ENCODE measurements around the gene DEPP1. TPM values are rescaled to one million over a fixed set of nuclear protein-coding genes. Genes with fewer than 3 reads are reported as not detected.
A peak's percentile ranks its signal among the peaks of the same experiment; 100 is the strongest.

The DEPP1 gene
- total and polyA plus RNA-seq, 2 of the 13 experiments (the other 11 are each of a cell fraction or from before 2014, with no cell fraction given): 14.8 to 270 TPM

- TF ChIP-seq CSRNP2 (CRISPR knock-in tag; conservative IDR thresholded peaks at IDR 0.05; ENCODE audit: low read depth) (no peak), XRCC5 (optimal IDR thresholded peaks at IDR 0.05; ENCODE audit: low read length) (peak; percentile 70), SATB2 (CRISPR knock-in tag; IDR thresholded peaks at IDR 0.05) (0 out of 2 replicates have a peak, but pooled peaks have one; percentile 55), CEBPG (CRISPR knock-in tag; IDR thresholded peaks at IDR 0.05) (peak; percentile 91), ATF2 (CRISPR knock-in tag; IDR thresholded peaks at IDR 0.05) (peak; percentile 40; the same call in 1 of the 2 replicates), AGO2 (optimal IDR thresholded peaks at IDR 0.05; ENCODE audit: low read depth, low read length) (no peak), PRDM4 (CRISPR knock-in tag; IDR thresholded peaks at IDR 0.05; ENCODE audit: borderline replicate concordance) (no peak), IRF2 (CRISPR knock-in tag; IDR thresholded peaks at IDR 0.05) (no peak), SOX13 (IDR thresholded peaks at IDR 0.05) (no peak; the same call in 1 of the 2 replicates), SOX13 (CRISPR knock-in tag; conservative IDR thresholded peaks at IDR 0.05 in 1 of 2, IDR thresholded peaks at IDR 0.05 in 1 of 2) (peak in 1 of 2 experiments; percentile 85; a peak in 2 of 4 replicates), ZNF235 (CRISPR knock-in tag; IDR thresholded peaks at IDR 0.05; ENCODE audit: borderline replicate concordance) (no peak), ZNF234 (CRISPR knock-in tag; conservative IDR thresholded peaks at IDR 0.05) (no peak), NCOR1 (IDR thresholded peaks at IDR 0.05; ENCODE audit: borderline replicate concordance, low read length) (peak; percentile 62; the same call in 1 of the 2 replicates), RFX5 (IDR thresholded peaks at IDR 0.05; ENCODE audit: low read depth, low read length) (no peak), NFE2L2 (IDR thresholded peaks at IDR 0.05; ENCODE audit: low read length) (no peak), ELF3 (CRISPR knock-in tag; IDR thresholded peaks at IDR 0.05) (0 out of 2 replicates have a peak, but pooled peaks have one; percentile 28), EP300 (IDR thresholded peaks at IDR 0.05; ENCODE audit: low read depth in 2 of 2, low read length in 2 of 2) (peak in 1 of 2 experiments; percentile 88; a peak in 2 of 4 replicates), EP300 (CRISPR knock-in tag; IDR thresholded peaks at IDR 0.05; ENCODE audit: borderline replicate concordance) (peak; percentile 64; the same call in 1 of the 2 replicates), HNRNPH1 (optimal IDR thresholded peaks at IDR 0.05; ENCODE audit: low read depth, low read length) (no peak), FOXP4 (CRISPR knock-in tag; IDR thresholded peaks at IDR 0.05) (peak; percentile 65), MEIS1 (CRISPR knock-in tag; IDR thresholded peaks at IDR 0.05; ENCODE audit: borderline replicate concordance) (no peak), ZNF670 (CRISPR knock-in tag; IDR thresholded peaks at IDR 0.05; ENCODE audit: borderline replicate concordance) (0 out of 2 replicates have a peak, but pooled peaks have one; percentile 43)
These were observed 11.7 kb upstream of the DEPP1 start (continued) for GRCh38 chr10:44990302-44990655.
